CD14-positive monocyte (primary cell): ENCODE data around the gene DHX9. TPM values are rescaled to one million over a fixed set of nuclear protein-coding genes. Genes with fewer than 3 reads are reported as not detected.

Experiments used
- DNase-seq, 3 donors: peaks; one replicate each; pipeline ENCODE4 v3.0.0-alpha.2; 2011 to 2022
- H2AFZ ChIP-seq: 2 replicates; pipeline ENCODE4 v1.6.0; 2012; ENCODE audit warnings: mild to moderate bottlenecking, low read depth, low read length, inconsistent platforms; ENCODE audit not compliant: insufficient read depth, poor library complexity, severe bottlenecking
- H3K27ac ChIP-seq, 2 donors: 1 replicate in 1 of 2; 2 replicates in 1 of 2; pipeline ENCODE4 v1.5.1; 2012 to 2013; ENCODE audit warnings: low read length in 2 of 2, control low read depth in 1 of 2, inconsistent platforms in 1 of 2, low read depth in 1 of 2, mild to moderate bottlenecking in 1 of 2
- H3K27me3 ChIP-seq, 2 donors: one replicate each; pipeline versions ENCODE4 v1.6.0 to v1.6.1; 2011 to 2013; ENCODE audit warnings: low read length in 2 of 2; ENCODE audit not compliant: control insufficient read depth in 2 of 2, insufficient read depth in 2 of 2
- H3K36me3 ChIP-seq, 2 donors: replicated peaks in 1 of 2; 1 replicate in 1 of 2; 2 replicates in 1 of 2; pipeline versions ENCODE4 v1.5.1 to v1.6.1; 2012 to 2013; ENCODE audit warnings: low read length in 2 of 2, control low read depth in 1 of 2, inconsistent platforms in 1 of 2, mild to moderate bottlenecking in 1 of 2; ENCODE audit not compliant: insufficient read depth in 2 of 2, control insufficient read depth in 1 of 2
- H3K4me1 ChIP-seq, 2 donors: 1 replicate in 1 of 2; 2 replicates in 1 of 2; pipeline versions ENCODE4 v1.5.1 to v1.6.1; 2012 to 2013; ENCODE audit warnings: low read length in 2 of 2, control low read depth in 1 of 2, inconsistent platforms in 1 of 2, mild to moderate bottlenecking in 1 of 2, moderate library complexity in 1 of 2; ENCODE audit not compliant: insufficient read depth in 2 of 2, control insufficient read depth in 1 of 2
- H3K4me2 ChIP-seq: replicated peaks from 2 replicates; pipeline ENCODE3; 2012; ENCODE audit warnings: low read length, moderate library complexity, mild to moderate bottlenecking; ENCODE audit not compliant: poor library complexity, severe bottlenecking; ENCODE audit errors: extremely low read depth
- H3K4me3 ChIP-seq, 3 experiments: fragments of 200-600 bp in 1 of 3; sonication (generic) in 1 of 3; replicated peaks in 1 of 3; 1 replicate in 2 of 3; 2 replicates in 1 of 3; pipeline ENCODE4 v1.5.1; 2011 to 2013; ENCODE audit warnings: low read length in 3 of 3, mild to moderate bottlenecking in 3 of 3, control low read depth in 2 of 3, low read depth in 2 of 3, inconsistent platforms in 1 of 3, moderate library complexity in 1 of 3
- H3K79me2 ChIP-seq: 2 replicates; pipeline ENCODE4 v1.6.0; 2012; ENCODE audit warnings: mild to moderate bottlenecking, control low read depth, inconsistent platforms, low read length, moderate library complexity; ENCODE audit not compliant: insufficient read depth
- H3K9ac ChIP-seq: 2 replicates; pipeline ENCODE4 v1.6.0; 2017; ENCODE audit warnings: low read length, mild to moderate bottlenecking; ENCODE audit not compliant: insufficient read depth, poor library complexity, severe bottlenecking
- H3K9me3 ChIP-seq, 2 donors: replicated peaks in 1 of 2; 1 replicate in 1 of 2; 2 replicates in 1 of 2; pipeline versions ENCODE4 v1.5.1 to v1.6.1; 2012 to 2013; ENCODE audit warnings: low read length in 2 of 2, control low read depth in 1 of 2; ENCODE audit not compliant: control insufficient read depth in 1 of 2, insufficient read depth in 1 of 2
- H4K20me1 ChIP-seq: 2 replicates; pipeline ENCODE4 v1.6.0; 2012; ENCODE audit warnings: mild to moderate bottlenecking, low read length, control low read depth, moderate library complexity; ENCODE audit not compliant: insufficient read depth
- H3K27ac Mint-ChIP-seq, 7 donors: one replicate each; pipeline ENCODE4 v1.8.0; 2020; ENCODE audit warnings: mild to moderate bottlenecking in 7 of 7, mixed read lengths in 7 of 7, moderate library complexity in 6 of 7, inconsistent platforms in 2 of 7
- H3K27me3 Mint-ChIP-seq, 3 donors: one replicate each; pipeline ENCODE4 v1.8.0; 2021 to 2022; ENCODE audit warnings: low read depth in 3 of 3, mild to moderate bottlenecking in 3 of 3, mixed read lengths in 3 of 3, moderate library complexity in 3 of 3, inconsistent platforms in 1 of 3
- H3K36me3 Mint-ChIP-seq, 2 donors: one replicate each; pipeline ENCODE4 v1.8.0; 2020; ENCODE audit warnings: mixed read lengths in 2 of 2, inconsistent platforms in 1 of 2, mild to moderate bottlenecking in 1 of 2
- H3K4me1 Mint-ChIP-seq: one replicate; pipeline ENCODE4 v1.8.0; 2020; ENCODE audit warnings: mild to moderate bottlenecking, mixed read lengths
- H3K4me3 Mint-ChIP-seq, 2 donors: one replicate each; pipeline ENCODE4 v1.8.0; 2020; ENCODE audit warnings: mild to moderate bottlenecking in 2 of 2, mixed read lengths in 2 of 2, moderate library complexity in 1 of 2
- H3K9me3 Mint-ChIP-seq, 7 donors: one replicate each; pipeline ENCODE4 v1.8.0; 2020 to 2022; ENCODE audit warnings: mixed read lengths in 7 of 7, mild to moderate bottlenecking in 6 of 7, moderate library complexity in 6 of 7, inconsistent platforms in 2 of 7
- WGBS: methylation state at CpG from one replicate; pipeline ENCODE4 v1.1.5; 2013; ENCODE audit warnings: missing lambda C conversion rate; ENCODE audit not compliant: insufficient coverage; 5-methylcytosine and 5-hydroxymethylcytosine counted together
- intact Hi-C, 2 donors: fragments of 100-400 bp; cut with micrococcal nuclease; formaldehyde crosslinking; loops; one replicate each; pipeline versions ENCODE4 v1.15.0 to v1.15.1; 2023
- polyA plus RNA-seq, 3 donors: library from polyadenylated mRNA; depleted of rRNA in 1 of 3; unstranded in 2 of 3; stranded (reverse) in 1 of 3; fragments of 300-500 nt in 2 of 3; fragments of >200 nt in 1 of 3; fragmentation: Illumina TruSeq in 2 of 3; gene quantifications; 1 replicate in 2 of 3; 2 replicates in 1 of 3; pipeline ENCODE4 v1.2.3, GENCODE V29; 2012 to 2021
- TF ChIP-seq, protein P1 (sequence below): fragments of 200-600 bp; IDR thresholded peaks from one replicate; pipeline ENCODE4 v1.8.0; 2022; ENCODE audit warnings: antibody characterized with exemption, mild to moderate bottlenecking

DHX9 gene
- polyA plus RNA-seq, 3 donors = 57.9 to 71.5 (median 58.5) TPM

GRCh38 chr1:182927693-182928433 lies 88.7 kb downstream of the DHX9 start:
- Mint-ChIP-seq H3K27me3 (peaks cover 2 to 8% (median 7%) of the 10 kb centered on the region in 3 donors), H3K9me3 (peaks cover 0 to 6% (median 0%) of the 10 kb centered on the region in 7 donors), H3K27ac (peak overlapping the region in 1 of 7 donors; percentile 34), H3K36me3 (no peaks in the 10 kb centered on the region), H3K4me3 (no peak overlapping the region), H3K4me1 (no peaks in the 10 kb centered on the region)
- TF ChIP-seq, protein P1, sequence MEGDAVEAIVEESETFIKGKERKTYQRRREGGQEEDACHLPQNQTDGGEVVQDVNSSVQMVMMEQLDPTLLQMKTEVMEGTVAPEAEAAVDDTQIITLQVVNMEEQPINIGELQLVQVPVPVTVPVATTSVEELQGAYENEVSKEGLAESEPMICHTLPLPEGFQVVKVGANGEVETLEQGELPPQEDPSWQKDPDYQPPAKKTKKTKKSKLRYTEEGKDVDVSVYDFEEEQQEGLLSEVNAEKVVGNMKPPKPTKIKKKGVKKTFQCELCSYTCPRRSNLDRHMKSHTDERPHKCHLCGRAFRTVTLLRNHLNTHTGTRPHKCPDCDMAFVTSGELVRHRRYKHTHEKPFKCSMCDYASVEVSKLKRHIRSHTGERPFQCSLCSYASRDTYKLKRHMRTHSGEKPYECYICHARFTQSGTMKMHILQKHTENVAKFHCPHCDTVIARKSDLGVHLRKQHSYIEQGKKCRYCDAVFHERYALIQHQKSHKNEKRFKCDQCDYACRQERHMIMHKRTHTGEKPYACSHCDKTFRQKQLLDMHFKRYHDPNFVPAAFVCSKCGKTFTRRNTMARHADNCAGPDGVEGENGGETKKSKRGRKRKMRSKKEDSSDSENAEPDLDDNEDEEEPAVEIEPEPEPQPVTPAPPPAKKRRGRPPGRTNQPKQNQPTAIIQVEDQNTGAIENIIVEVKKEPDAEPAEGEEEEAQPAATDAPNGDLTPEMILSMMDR = no peak
- no peak overlapping the region for H3K4me3 ChIP-seq
- H3K36me3 ChIP-seq = no peaks in the 10 kb centered on the region
- WGBS = no CpG with 5 or more reads among the region's 1 CpG
- no peaks in the 10 kb centered on the region for H4K20me1 ChIP-seq
- H3K79me2 ChIP-seq = no peaks in the 10 kb centered on the region
- H3K9me3 ChIP-seq = no peaks in the 10 kb centered on the region
- no peak overlapping the region for H3K27ac ChIP-seq
- no peaks in the 10 kb centered on the region for H3K4me1 ChIP-seq
- no peak for DNase-seq
- H2AFZ ChIP-seq = no peak overlapping the region
- H3K9ac ChIP-seq = no peak overlapping the region
- intact Hi-C loops = no loop called here
- no peak overlapping the region for H3K4me2 ChIP-seq
- H3K27me3 ChIP-seq = peaks cover 0 to 2% of the 10 kb centered on the region in 2 donors

DNA sequence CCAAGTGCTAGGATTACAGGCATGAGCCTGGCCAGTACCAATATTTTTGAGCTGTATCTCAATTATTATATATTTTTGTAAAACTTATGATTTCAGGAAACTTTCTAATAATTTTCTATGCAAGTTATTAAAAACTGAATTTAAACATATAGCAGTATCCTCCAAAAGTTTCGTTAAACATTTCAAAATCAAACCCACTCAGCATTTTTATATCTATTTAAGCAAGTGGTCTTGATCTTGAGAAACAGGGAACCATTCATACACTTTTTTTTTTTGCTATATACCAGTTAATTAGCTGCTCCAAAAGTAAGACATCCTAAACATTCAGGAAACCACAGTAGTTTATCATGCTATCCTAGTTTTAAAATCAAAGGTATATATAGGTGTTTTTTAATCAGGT lies 91.8 kb downstream of the DHX9 start:
- Mint-ChIP-seq H3K27me3 (peaks cover 0 to 13% (median 6%) of the 10 kb centered on the region in 3 donors), H3K36me3 (no peaks in the 10 kb centered on the region), H3K4me3 (no peak overlapping the region), H3K27ac (no peak overlapping the region), H3K4me1 (no peaks in the 10 kb centered on the region), H3K9me3 (peaks cover 0 to 12% (median 10%) of the 10 kb centered on the region in 7 donors)
- no CpG with 5 or more reads among the region's 1 CpG for WGBS
- no peak overlapping the region for H3K9ac ChIP-seq
- H3K79me2 ChIP-seq = no peaks in the 10 kb centered on the region
- no peaks in the 10 kb centered on the region for H4K20me1 ChIP-seq
- H3K27me3 ChIP-seq = no peaks in the 10 kb centered on the region
- no peak overlapping the region for H3K27ac ChIP-seq
- TF ChIP-seq, protein P1 = no peak
- H3K4me3 ChIP-seq = no peak overlapping the region
- intact Hi-C loops = no loop called here
- H3K4me1 ChIP-seq = no peaks in the 10 kb centered on the region
- H2AFZ ChIP-seq = no peak overlapping the region
- no peaks in the 10 kb centered on the region for H3K36me3 ChIP-seq
- no peak for DNase-seq
- H3K9me3 ChIP-seq = no peaks in the 10 kb centered on the region
- H3K4me2 ChIP-seq = no peak overlapping the region
